ENCODE results near the gene TIMP2.

GRCh38 chr17:78893684-78894083 is 31.5 kb downstream of the TIMP2 start:
- TF ChIP-seq EZH2 (IDR thresholded peaks at IDR 0.05; ENCODE audit: insufficient read depth, poor library complexity, severe bottlenecking) (no peak), EZH2phosphoT487 (IDR thresholded peaks at IDR 0.05; ENCODE audit: insufficient read depth, low read depth) (no peak)

Data from GM23248 (cell line).